SKM-1 treated with dmso at 0.1 percent for 144 hours (cell line): ENCODE measurements around the gene SPINK2.

Experiments
- DNase-seq: peaks from one replicate; lab custom pipeline; 2025; ENCODE audit not compliant: unreplicated experiment; lab: John Stamatoyannopoulos, UW

The SPINK2 gene

GRCh38 chr4:56821381-56822243 is at the start of gene SPINK2:
Gene SPINK2 (minus strand): TSS chr4:56821701. CDS start chr4:56821662, 39 bp downstream.
- no peak for DNase-seq

- no peak for DNase-seq
Measured at GRCh38 chr4:56870946-56871345, 49.4 kb upstream of the SPINK2 start.

GRCh38 chr4:56863441-56864139 is 42.1 kb upstream of the SPINK2 start:
- peak; percentile 59 for DNase-seq

- no peak for DNase-seq
Measured at GRCh38 chr4:56861360-56861759, 39.9 kb upstream of the SPINK2 start.

- no peak for DNase-seq
Measured at GRCh38 chr4:56860781-56861180, 39.3 kb upstream of the SPINK2 start.

- DNase-seq = no peak
Measured at GRCh38 chr4:56859841-56860240, 38.3 kb upstream of the SPINK2 start.

- DNase-seq = no peak
Measured at GRCh38 chr4:56857601-56858309, 36.3 kb upstream of the SPINK2 start.

GRCh38 chr4:56856656-56857055 is 35.2 kb upstream of the SPINK2 start:
- DNase-seq = no peak

GRCh38 chr4:56850910-56851309 is 29.4 kb upstream of the SPINK2 start:
- no peak for DNase-seq

- DNase-seq = no peak
Measured at GRCh38 chr4:56844802-56845580, 23.5 kb upstream of the SPINK2 start.

GRCh38 chr4:56843421-56843899 is 22.0 kb upstream of the SPINK2 start:
- DNase-seq = no peak

- DNase-seq = no peak
Measured at GRCh38 chr4:56840559-56840958, 19.1 kb upstream of the SPINK2 start.

GRCh38 chr4:56828784-56829535 is 7.5 kb upstream of the SPINK2 start:
- no peak for DNase-seq

GRCh38 chr4:56823933-56824600 is 2.6 kb upstream of the SPINK2 start:
- DNase-seq = no peak

- no peak for DNase-seq
Measured at GRCh38 chr4:56818797-56819196, 2.7 kb downstream of the SPINK2 start.

GRCh38 chr4:56817840-56818491 is 3.5 kb downstream of the SPINK2 start:
- no peak for DNase-seq

GRCh38 chr4:56806666-56807065 is 14.8 kb downstream of the SPINK2 start:
- DNase-seq = no peak

- DNase-seq = peak; percentile 43
Measured at GRCh38 chr4:56804551-56804950, 16.9 kb downstream of the SPINK2 start.

- peak; percentile 59 for DNase-seq
Measured at GRCh38 chr4:56803471-56803870, 18.0 kb downstream of the SPINK2 start.
